HCT116 (cell line): ENCODE results near the gene PANK4. TPM values are rescaled to one million over a fixed set of nuclear protein-coding genes. Genes with fewer than 3 reads are reported as not detected.

ENCODE experiments used
- ATAC-seq: fragments of 200-7000 bp; cut with Tn5 transposase; 2 replicates; pipeline ENCODE4 v1.9.1; 2020; ENCODE audit warnings: mild to moderate bottlenecking, moderate library complexity
- BruUV-seq: library from RNA; stranded (reverse); fragments of 400-500 nt; replicated peaks from 2 replicates; lab custom pipeline; 2021; lab: Mats Ljungman, UMichigan
- CTCF ChIA-PET: fragments of 300-600 bp; sonication (Branson Sonifier 250); formaldehyde crosslinking; loops from one replicate; lab custom pipeline; 2021; ENCODE audit warnings: antibody characterized with exemption; lab: Charles Lee
- POLR2A ChIA-PET: fragments of 300-600, 350-600 bp; sonication (Branson Sonifier 250); formaldehyde crosslinking; loops from one replicate; lab custom pipeline; 2021; ENCODE audit warnings: antibody characterized with exemption; lab: Charles Lee
- RAD21 ChIA-PET, 2 experiments: fragments of 300-600 bp; sonication (Branson Sonifier 250); formaldehyde crosslinking; loops; one replicate each; lab custom pipeline; 2023; ENCODE audit warnings: low total read pairs in 2 of 2; ENCODE audit not compliant: uncharacterized antibody in 2 of 2, unreplicated experiment in 2 of 2, low non-redundant PET in 1 of 2; lab: Charles Lee
- DNase-seq: peaks from one replicate; pipeline ENCODE4 v3.0.0-alpha.2; 2010; ENCODE audit warnings: low read depth, low spot score
- H2AFZ ChIP-seq: fragments of 200-600 bp; shearing (Covaris generic), sonication (generic); 2 replicates; pipeline ENCODE4 v1.6.1; 2017; ENCODE audit warnings: low read depth, mixed run types, mixed read lengths, antibody characterized with exemption, low read length; ENCODE audit not compliant: poor library complexity, severe bottlenecking
- H3K27ac ChIP-seq: 2 replicates; pipeline ENCODE4 v1.5.1; 2012; ENCODE audit warnings: low read depth, low read length
- H3K27me3 ChIP-seq: fragments of 200-600 bp; sonication (generic); 2 replicates; pipeline ENCODE4 v1.6.1; 2016; ENCODE audit warnings: mixed run types, low read length, mixed read lengths; ENCODE audit not compliant: insufficient read depth
- H3K36me3 ChIP-seq, 2 experiments: fragments of 200-500 bp in 1 of 2; fragments of 200-600 bp in 1 of 2; sonication (Bioruptor generic) in 1 of 2; sonication (generic) in 1 of 2; 2 replicates each; pipeline versions ENCODE4 v1.5.1 to v1.6.1; 2014 to 2016; ENCODE audit warnings: low read length in 2 of 2, inconsistent platforms in 1 of 2, mixed read lengths in 1 of 2, mixed run types in 1 of 2; ENCODE audit not compliant: insufficient read depth in 2 of 2, control insufficient read depth in 1 of 2
- H3K4me1 ChIP-seq, 2 experiments: fragments of 200-600 bp in 1 of 2; sonication (generic) in 1 of 2; 2 replicates each; pipeline versions ENCODE4 v1.5.1 to v1.6.1; 2012 to 2017; ENCODE audit warnings: low read length in 2 of 2, inconsistent platforms in 1 of 2, mild to moderate bottlenecking in 1 of 2, mixed read lengths in 1 of 2, mixed run types in 1 of 2, moderate library complexity in 1 of 2; ENCODE audit not compliant: insufficient read depth in 2 of 2, control insufficient read depth in 1 of 2
- H3K4me2 ChIP-seq: fragments of 200-600 bp; sonication (generic); 2 replicates; pipeline ENCODE4 v1.6.1; 2017; ENCODE audit warnings: mixed run types, low read length, mixed read lengths
- H3K4me3 ChIP-seq, 2 experiments: fragments of 200-600 bp in 1 of 2; sonication (generic) in 1 of 2; replicated peaks in 1 of 2; 2 replicates each; pipeline ENCODE4 v1.5.1; 2011 to 2016; ENCODE audit warnings: low read length in 2 of 2, control low read depth in 1 of 2, low read depth in 1 of 2, mild to moderate bottlenecking in 1 of 2, mixed read lengths in 1 of 2, mixed run types in 1 of 2
- H3K79me2 ChIP-seq: fragments of 200-600 bp; sonication (generic); 2 replicates; pipeline ENCODE4 v1.6.1; 2017; ENCODE audit warnings: mild to moderate bottlenecking, mixed run types, low read length, moderate library complexity, mixed read lengths; ENCODE audit not compliant: insufficient read depth
- H3K9ac ChIP-seq: fragments of 200-600 bp; sonication (generic); 2 replicates; pipeline ENCODE4 v1.6.1; 2016; ENCODE audit warnings: low read length, mixed read lengths
- H3K9me2 ChIP-seq: fragments of 200-600 bp; sonication (generic), shearing (Covaris generic); 2 replicates; pipeline ENCODE4 v1.6.1; 2017; ENCODE audit warnings: mixed run types, mild to moderate bottlenecking, moderate library complexity; ENCODE audit not compliant: insufficient read depth
- H3K9me3 ChIP-seq, 2 experiments: fragments of 200-500 bp in 1 of 2; fragments of 200-600 bp in 1 of 2; sonication (Bioruptor generic) in 1 of 2; sonication (generic) in 1 of 2; 2 replicates each; pipeline ENCODE4 v1.6.1; 2014 to 2017; ENCODE audit warnings: low read length in 2 of 2, mixed read lengths in 2 of 2, inconsistent platforms in 1 of 2, low read depth in 1 of 2, mild to moderate bottlenecking in 1 of 2, mixed run types in 1 of 2, moderate library complexity in 1 of 2; ENCODE audit not compliant: control insufficient read depth in 1 of 2, insufficient read depth in 1 of 2
- H4K20me1 ChIP-seq: fragments of 200-600 bp; sonication (generic), shearing (Covaris generic); 2 replicates; pipeline ENCODE4 v1.6.1; 2017; ENCODE audit warnings: mixed run types, mild to moderate bottlenecking, moderate library complexity; ENCODE audit not compliant: insufficient read depth
- CBX3 ChIP-seq: IDR thresholded peaks from 2 replicates; pipeline ENCODE4 v1.6.1; 2012; ENCODE audit warnings: low read depth
- EGR1 ChIP-seq: IDR thresholded peaks from 2 replicates; pipeline ENCODE4 v1.6.1; 2012; ENCODE audit warnings: low read depth
- ELF1 ChIP-seq: IDR thresholded peaks from 2 replicates; pipeline ENCODE4 v1.6.1; 2012; ENCODE audit warnings: low read depth, borderline replicate concordance
- EZH2 ChIP-seq: fragments of 200-600 bp; sonication (generic); IDR thresholded peaks from 2 replicates; pipeline ENCODE4 v1.6.1; 2017; ENCODE audit warnings: antibody characterized with exemption, mixed run types
- FOSL1 ChIP-seq: IDR thresholded peaks from 2 replicates; pipeline ENCODE4 v1.6.1; 2012; ENCODE audit warnings: low read depth
- JUND ChIP-seq: IDR thresholded peaks from 2 replicates; pipeline ENCODE4 v1.6.1; 2012
- POLR2A ChIP-seq: IDR thresholded peaks from 2 replicates; pipeline ENCODE4 v1.7.0; 2011; ENCODE audit warnings: borderline replicate concordance; ENCODE audit not compliant: insufficient read depth, insufficient read length; ENCODE audit errors: extremely low read depth
- SRF ChIP-seq: IDR thresholded peaks from 2 replicates; pipeline ENCODE4 v1.6.1; 2012; ENCODE audit warnings: low read depth
- ZFX ChIP-seq: fragments of 450-650 bp; IDR thresholded peaks from 2 replicates; pipeline ENCODE4 v1.6.1; 2017
- ZNF274 ChIP-seq: fragments of 200-500 bp; sonication (Bioruptor generic); IDR thresholded peaks from 2 replicates; pipeline ENCODE4 v1.6.1; 2014; ENCODE audit warnings: mild to moderate bottlenecking, low read depth, low read length, inconsistent platforms
- intact Hi-C: fragments of 100-400 bp; cut with micrococcal nuclease; formaldehyde crosslinking; loops from 2 replicates; pipeline ENCODE4 v1.10.0; 2022
- total RNA-seq: library from RNA; stranded (reverse); gene quantifications from one replicate; pipeline ENCODE4 v1.2.1, GENCODE V29; 2021; ENCODE audit not compliant: unreplicated experiment
- TF ChIP-seq, protein P1 (sequence below): IDR thresholded peaks from 2 replicates; pipeline ENCODE4 v1.6.1; 2011; ENCODE audit warnings: mild to moderate bottlenecking, low read length, moderate library complexity; ENCODE audit not compliant: insufficient replicate concordance; ENCODE audit errors: extremely low read depth
- TF ChIP-seq, protein P2 (sequence below): IDR thresholded peaks from 2 replicates; pipeline ENCODE4 v1.6.1; 2012
- TF ChIP-seq, protein P3 (sequence below): IDR thresholded peaks from 2 replicates; pipeline ENCODE4 v1.6.1; 2012
- TF ChIP-seq, protein P4 (sequence below): IDR thresholded peaks from 2 replicates; pipeline ENCODE4 v1.6.1; 2012; ENCODE audit warnings: low read depth

The PANK4 gene
- total RNA-seq, 1 experiment from 2014 or later: 38.5 TPM

GRCh38 chr1:2501820-2502119 lies 24.6 kb downstream of the PANK4 start:
- intact Hi-C loops: no loop called here
- Histone ChIP-seq H2AFZ (no peak overlapping the region), H3K9me3 (no peaks in the 10 kb centered on the region), H3K79me2 (no peaks in the 10 kb centered on the region), H3K4me3 (no peak overlapping the region), H4K20me1 (no peaks in the 10 kb centered on the region), H3K9me2 (no peaks in the 10 kb centered on the region)
- CTCF ChIA-PET: no interaction called here
- no TSS peak for BruUV-seq
- TF ChIP-seq EZH2 (no peak), CBX3 (no peak), ZNF274 (no peak)
- TF ChIP-seq, all 23 proteins: peak for 0
- POLR2A ChIA-PET: no interaction called here
- RAD21 ChIA-PET: no interaction called here
- H3K9ac ChIP-seq: no peak overlapping the region
- no peak overlapping the region for H3K27ac ChIP-seq
- H3K4me2 ChIP-seq: no peak overlapping the region
- DNase-seq: no peak
- no peaks in the 10 kb centered on the region; a peak in 1 of 4 replicates for H3K4me1 ChIP-seq
- no peaks in the 10 kb centered on the region for H3K36me3 ChIP-seq
- H3K27me3 ChIP-seq: no peaks in the 10 kb centered on the region
- ATAC-seq: no peak

- Histone ChIP-seq H2AFZ (no peak overlapping the region), H3K27me3 (no peaks in the 10 kb centered on the region), H3K4me1 (no peaks in the 10 kb centered on the region; a peak in 1 of 4 replicates), H3K9me3 (no peaks in the 10 kb centered on the region), H3K9me2 (no peaks in the 10 kb centered on the region), H3K79me2 (no peaks in the 10 kb centered on the region), H3K36me3 (no peaks in the 10 kb centered on the region), H3K9ac (no peak overlapping the region), H4K20me1 (no peaks in the 10 kb centered on the region), H3K4me2 (no peak overlapping the region), H3K4me3 (no peak overlapping the region), H3K27ac (no peak overlapping the region)
- TF ChIP-seq SRF: no peak
- TF ChIP-seq, protein P1, sequence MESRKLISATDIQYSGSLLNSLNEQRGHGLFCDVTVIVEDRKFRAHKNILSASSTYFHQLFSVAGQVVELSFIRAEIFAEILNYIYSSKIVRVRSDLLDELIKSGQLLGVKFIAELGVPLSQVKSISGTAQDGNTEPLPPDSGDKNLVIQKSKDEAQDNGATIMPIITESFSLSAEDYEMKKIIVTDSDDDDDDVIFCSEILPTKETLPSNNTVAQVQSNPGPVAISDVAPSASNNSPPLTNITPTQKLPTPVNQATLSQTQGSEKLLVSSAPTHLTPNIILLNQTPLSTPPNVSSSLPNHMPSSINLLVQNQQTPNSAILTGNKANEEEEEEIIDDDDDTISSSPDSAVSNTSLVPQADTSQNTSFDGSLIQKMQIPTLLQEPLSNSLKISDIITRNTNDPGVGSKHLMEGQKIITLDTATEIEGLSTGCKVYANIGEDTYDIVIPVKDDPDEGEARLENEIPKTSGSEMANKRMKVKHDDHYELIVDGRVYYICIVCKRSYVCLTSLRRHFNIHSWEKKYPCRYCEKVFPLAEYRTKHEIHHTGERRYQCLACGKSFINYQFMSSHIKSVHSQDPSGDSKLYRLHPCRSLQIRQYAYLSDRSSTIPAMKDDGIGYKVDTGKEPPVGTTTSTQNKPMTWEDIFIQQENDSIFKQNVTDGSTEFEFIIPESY: no peak
- TF ChIP-seq, protein P2, sequence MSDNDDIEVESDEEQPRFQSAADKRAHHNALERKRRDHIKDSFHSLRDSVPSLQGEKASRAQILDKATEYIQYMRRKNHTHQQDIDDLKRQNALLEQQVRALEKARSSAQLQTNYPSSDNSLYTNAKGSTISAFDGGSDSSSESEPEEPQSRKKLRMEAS: no peak
- no peak for TF ChIP-seq JUND
- TF ChIP-seq, protein P3, sequence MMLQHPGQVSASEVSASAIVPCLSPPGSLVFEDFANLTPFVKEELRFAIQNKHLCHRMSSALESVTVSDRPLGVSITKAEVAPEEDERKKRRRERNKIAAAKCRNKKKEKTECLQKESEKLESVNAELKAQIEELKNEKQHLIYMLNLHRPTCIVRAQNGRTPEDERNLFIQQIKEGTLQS: no peak
- TF ChIP-seq, protein P4, sequence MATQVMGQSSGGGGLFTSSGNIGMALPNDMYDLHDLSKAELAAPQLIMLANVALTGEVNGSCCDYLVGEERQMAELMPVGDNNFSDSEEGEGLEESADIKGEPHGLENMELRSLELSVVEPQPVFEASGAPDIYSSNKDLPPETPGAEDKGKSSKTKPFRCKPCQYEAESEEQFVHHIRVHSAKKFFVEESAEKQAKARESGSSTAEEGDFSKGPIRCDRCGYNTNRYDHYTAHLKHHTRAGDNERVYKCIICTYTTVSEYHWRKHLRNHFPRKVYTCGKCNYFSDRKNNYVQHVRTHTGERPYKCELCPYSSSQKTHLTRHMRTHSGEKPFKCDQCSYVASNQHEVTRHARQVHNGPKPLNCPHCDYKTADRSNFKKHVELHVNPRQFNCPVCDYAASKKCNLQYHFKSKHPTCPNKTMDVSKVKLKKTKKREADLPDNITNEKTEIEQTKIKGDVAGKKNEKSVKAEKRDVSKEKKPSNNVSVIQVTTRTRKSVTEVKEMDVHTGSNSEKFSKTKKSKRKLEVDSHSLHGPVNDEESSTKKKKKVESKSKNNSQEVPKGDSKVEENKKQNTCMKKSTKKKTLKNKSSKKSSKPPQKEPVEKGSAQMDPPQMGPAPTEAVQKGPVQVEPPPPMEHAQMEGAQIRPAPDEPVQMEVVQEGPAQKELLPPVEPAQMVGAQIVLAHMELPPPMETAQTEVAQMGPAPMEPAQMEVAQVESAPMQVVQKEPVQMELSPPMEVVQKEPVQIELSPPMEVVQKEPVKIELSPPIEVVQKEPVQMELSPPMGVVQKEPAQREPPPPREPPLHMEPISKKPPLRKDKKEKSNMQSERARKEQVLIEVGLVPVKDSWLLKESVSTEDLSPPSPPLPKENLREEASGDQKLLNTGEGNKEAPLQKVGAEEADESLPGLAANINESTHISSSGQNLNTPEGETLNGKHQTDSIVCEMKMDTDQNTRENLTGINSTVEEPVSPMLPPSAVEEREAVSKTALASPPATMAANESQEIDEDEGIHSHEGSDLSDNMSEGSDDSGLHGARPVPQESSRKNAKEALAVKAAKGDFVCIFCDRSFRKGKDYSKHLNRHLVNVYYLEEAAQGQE: no peak
- TF ChIP-seq FOSL1: no peak
- no peak for TF ChIP-seq EGR1
- no peak for TF ChIP-seq ZFX
- no peak for TF ChIP-seq EZH2
- no peak for TF ChIP-seq ELF1
- TF ChIP-seq POLR2A: no peak
- POLR2A ChIA-PET: no interaction called here
- no TSS peak for BruUV-seq
- intact Hi-C loops: no loop called here
- CTCF ChIA-PET: no interaction called here
- RAD21 ChIA-PET: no interaction called here
- ATAC-seq: no peak
- no peak for DNase-seq
Measured at GRCh38 chr1:2501041-2501819, 25.2 kb downstream of the PANK4 start.
